Endothelial cell of umbilical vein (primary cell): ENCODE results near the gene PTPRD. TPM values are rescaled to one million over a fixed set of nuclear protein-coding genes. Genes with fewer than 3 reads are reported as not detected.

ENCODE experiments used
- BruUV-seq: library from RNA; stranded (reverse); fragments of 400-500 nt; replicated peaks from 2 replicates; lab custom pipeline; 2021; lab: Mats Ljungman, UMichigan
- CTCF ChIA-PET: fragments of 300-600, 350-600 bp; sonication (Branson Sonifier 250); formaldehyde crosslinking; loops from one replicate; lab custom pipeline; 2021; ENCODE audit warnings: antibody characterized with exemption, inconsistent platforms; lab: Charles Lee
- POLR2A ChIA-PET: fragments of 300-600, 350-600 bp; sonication (Branson Sonifier 250); formaldehyde crosslinking; loops from one replicate; lab custom pipeline; 2021; ENCODE audit warnings: antibody characterized with exemption, inconsistent platforms; lab: Charles Lee
- DNase-seq: peaks from one replicate; pipeline ENCODE4 v3.0.0-alpha.2; 2011; ENCODE audit warnings: low read depth, low spot score
- FAIRE-seq: peaks from 2 replicates; lab custom pipeline; 2011; peaks lifted over from hg19 to GRCh38; lab: Jason Lieb, UNC
- H2AFZ ChIP-seq: 2 replicates; pipeline ENCODE4 v1.6.0; 2012; ENCODE audit warnings: low read depth, low read length, control low read depth, inconsistent platforms
- H3K27ac ChIP-seq: 2 replicates; pipeline ENCODE4 v1.5.1; 2011; ENCODE audit warnings: low read depth, mild to moderate bottlenecking, control low read depth, low read length, moderate library complexity; ENCODE audit not compliant: insufficient read depth
- H3K27me3 ChIP-seq, 2 experiments: 2 replicates each; pipeline versions ENCODE4 v1.6.0 to v1.6.1; 2011; ENCODE audit warnings: low read length in 2 of 2, mixed read lengths in 1 of 2; ENCODE audit not compliant: control insufficient read depth in 2 of 2, insufficient read depth in 2 of 2
- H3K36me3 ChIP-seq, 2 experiments: 2 replicates in 1 of 2; 3 replicates in 1 of 2; pipeline ENCODE4 v1.5.1; 2011; ENCODE audit warnings: low read length in 2 of 2, mild to moderate bottlenecking in 1 of 2, moderate library complexity in 1 of 2; ENCODE audit not compliant: control insufficient read depth in 2 of 2, insufficient read depth in 2 of 2; ENCODE audit errors: extremely low read depth in 1 of 2
- H3K4me1 ChIP-seq: 3 replicates; pipeline ENCODE4 v1.5.1; 2011; ENCODE audit warnings: mild to moderate bottlenecking, low read length; ENCODE audit not compliant: control insufficient read depth, insufficient read depth; ENCODE audit errors: extremely low read depth
- H3K4me2 ChIP-seq: 2 replicates; pipeline ENCODE4 v1.6.1; 2011; ENCODE audit warnings: low read length, control low read depth, mixed read lengths; ENCODE audit not compliant: insufficient read depth
- H3K4me3 ChIP-seq, 3 experiments: fragments of 200-600 bp in 1 of 3; sonication (generic), shearing (Covaris generic) in 1 of 3; replicated peaks in 1 of 3; 2 replicates each; pipeline ENCODE4 v1.5.1; 2011 to 2016; ENCODE audit warnings: control low read depth in 3 of 3, low read length in 3 of 3, mild to moderate bottlenecking in 2 of 3, inconsistent platforms in 1 of 3, low read depth in 1 of 3, moderate library complexity in 1 of 3; ENCODE audit not compliant: insufficient read depth in 1 of 3
- H3K79me2 ChIP-seq: 2 replicates; pipeline ENCODE4 v1.6.0; 2012; ENCODE audit warnings: low read length, inconsistent platforms; ENCODE audit not compliant: control insufficient read depth, insufficient read depth
- H3K9ac ChIP-seq: replicated peaks from 2 replicates; pipeline ENCODE3; 2011; ENCODE audit warnings: low read length, control low read depth; ENCODE audit not compliant: insufficient read depth; ENCODE audit errors: extremely low read depth
- H3K9me1 ChIP-seq: replicated peaks from 3 replicates; pipeline ENCODE4 v1.6.0; 2011; ENCODE audit warnings: mild to moderate bottlenecking, low read length; ENCODE audit not compliant: control insufficient read depth, insufficient read depth; ENCODE audit errors: extremely low read depth
- H3K9me3 ChIP-seq: replicated peaks from 2 replicates; pipeline ENCODE4 v1.5.1; 2012; ENCODE audit warnings: low read length, inconsistent platforms; ENCODE audit not compliant: control insufficient read depth, insufficient read depth
- H4K20me1 ChIP-seq: replicated peaks from 2 replicates; pipeline ENCODE3; 2011; ENCODE audit warnings: mild to moderate bottlenecking, low read length; ENCODE audit not compliant: control insufficient read depth, insufficient read depth; ENCODE audit errors: extremely low read depth
- CTCF ChIP-seq, 2 donors: IDR thresholded peaks; 1 replicate in 1 of 2; 2 replicates in 1 of 2; pipeline ENCODE4 v1.5.1; 2011; ENCODE audit warnings: low read length in 2 of 2, mild to moderate bottlenecking in 2 of 2, moderate library complexity in 2 of 2, control low read depth in 1 of 2, inconsistent platforms in 1 of 2, low read depth in 1 of 2; ENCODE audit not compliant: insufficient read depth in 1 of 2; ENCODE audit errors: extremely low read depth in 1 of 2
- EZH2 ChIP-seq: IDR thresholded peaks from 2 replicates; pipeline ENCODE4 v1.6.1; 2012; ENCODE audit warnings: borderline replicate concordance, low read depth, mild to moderate bottlenecking, moderate library complexity, low read length, inconsistent platforms; ENCODE audit not compliant: severe bottlenecking
- FOS ChIP-seq: IDR thresholded peaks from 2 replicates; pipeline ENCODE4 v1.6.1; 2011; ENCODE audit warnings: mild to moderate bottlenecking, low read length, moderate library complexity, borderline replicate concordance; ENCODE audit not compliant: insufficient read depth
- GATA2 ChIP-seq: IDR thresholded peaks from 2 replicates; pipeline ENCODE4 v1.7.0; 2011; ENCODE audit warnings: low read depth, mild to moderate bottlenecking, moderate library complexity, mixed read lengths, low read length; ENCODE audit not compliant: insufficient read length, insufficient read depth
- JUN ChIP-seq: IDR thresholded peaks from 2 replicates; pipeline ENCODE4 v1.6.1; 2011; ENCODE audit warnings: borderline replicate concordance, low read depth; ENCODE audit not compliant: insufficient read length, insufficient read depth
- MYC ChIP-seq: IDR thresholded peaks from one replicate; pipeline ENCODE4 v1.6.1; 2011; ENCODE audit warnings: mild to moderate bottlenecking, low read depth, low read length
- POLR2A ChIP-seq: IDR thresholded peaks from 2 replicates; pipeline ENCODE4 v1.6.1; 2012; ENCODE audit warnings: low read depth, mild to moderate bottlenecking, control low read depth, low read length
- POLR2AphosphoS5 ChIP-seq: IDR thresholded peaks from 2 replicates; pipeline ENCODE4 v1.6.1; 2012; ENCODE audit warnings: low read depth, mild to moderate bottlenecking, control low read depth, low read length, moderate library complexity; ENCODE audit not compliant: insufficient read depth
- dilution Hi-C: fragments of 300-500 bp; cut with MboI; formaldehyde crosslinking; loops from one replicate; pipeline ENCODE4 v1.15.0; 2019; ENCODE audit warnings: low sequenced_read_pairs; ENCODE audit not compliant: extremely low pct_ligation_motif_present
- intact Hi-C: fragments of 100-400 bp; cut with micrococcal nuclease; formaldehyde crosslinking; loops from one replicate; pipeline ENCODE4 v1.10.0; 2022
- polyA plus RNA-seq, 4 experiments: library from polyadenylated mRNA; depleted of rRNA in 3 of 4; stranded (reverse) in 3 of 4; unstranded in 1 of 4; fragments of >200 nt; gene quantifications; 2 replicates each; pipeline versions ENCODE4 v1.2.1 to v1.2.3, GENCODE V29; 2011 to 2012; ENCODE audit warnings: missing spikeins in 1 of 4
- total RNA-seq: library from RNA; stranded (reverse); gene quantifications from 2 replicates; pipeline ENCODE4 v1.2.3, GENCODE V29; 2021
- TF ChIP-seq, protein P1 (sequence below): IDR thresholded peaks from 2 replicates; pipeline ENCODE4 v1.6.1; 2011; ENCODE audit not compliant: insufficient read depth, insufficient read length

Gene PTPRD
- total and polyA plus RNA-seq, 2 donors (not counting 3 experiments of a cell fraction or from before 2014, with no cell fraction given), result 5.5 to 5.7 TPM

- DNase-seq, result no peak
- dilution Hi-C loops, result no loop called here
- no peaks in the 10 kb centered on the region for H3K27me3 ChIP-seq
- no peak overlapping the region for H3K4me3 ChIP-seq
- ChIA-PET CTCF (no interaction called here), POLR2A (no interaction called here)
- no peak overlapping the region for H3K4me2 ChIP-seq
- no peak overlapping the region for H3K9ac ChIP-seq
- TF ChIP-seq POLR2A, result no peak
- no peak for TF ChIP-seq CTCF (IDR thresholded peaks at IDR 0.05; ENCODE audit: extremely low read depth in 1 of 2, insufficient read depth in 1 of 2, low read depth in 1 of 2, low read length in 2 of 2)
- no peak for TF ChIP-seq MYC
- TF ChIP-seq FOS, result no peak
- no peak for TF ChIP-seq GATA2
- no peak overlapping the region for H2AFZ ChIP-seq
- intact Hi-C loops, result no loop called here
- no peak for FAIRE-seq
- no peaks in the 10 kb centered on the region for H4K20me1 ChIP-seq
- H3K79me2 ChIP-seq, result no peaks in the 10 kb centered on the region
- no peak overlapping the region for H3K27ac ChIP-seq
- no peaks in the 10 kb centered on the region for H3K36me3 ChIP-seq
- H3K9me3 ChIP-seq, result no peaks in the 10 kb centered on the region
- H3K9me1 ChIP-seq, result no peaks in the 10 kb centered on the region
- no peaks in the 10 kb centered on the region for H3K4me1 ChIP-seq
- no TSS peak for BruUV-seq
These were observed 1887.2 kb downstream of the PTPRD start for GRCh38 chr9:8725635-8726034.

DNA sequence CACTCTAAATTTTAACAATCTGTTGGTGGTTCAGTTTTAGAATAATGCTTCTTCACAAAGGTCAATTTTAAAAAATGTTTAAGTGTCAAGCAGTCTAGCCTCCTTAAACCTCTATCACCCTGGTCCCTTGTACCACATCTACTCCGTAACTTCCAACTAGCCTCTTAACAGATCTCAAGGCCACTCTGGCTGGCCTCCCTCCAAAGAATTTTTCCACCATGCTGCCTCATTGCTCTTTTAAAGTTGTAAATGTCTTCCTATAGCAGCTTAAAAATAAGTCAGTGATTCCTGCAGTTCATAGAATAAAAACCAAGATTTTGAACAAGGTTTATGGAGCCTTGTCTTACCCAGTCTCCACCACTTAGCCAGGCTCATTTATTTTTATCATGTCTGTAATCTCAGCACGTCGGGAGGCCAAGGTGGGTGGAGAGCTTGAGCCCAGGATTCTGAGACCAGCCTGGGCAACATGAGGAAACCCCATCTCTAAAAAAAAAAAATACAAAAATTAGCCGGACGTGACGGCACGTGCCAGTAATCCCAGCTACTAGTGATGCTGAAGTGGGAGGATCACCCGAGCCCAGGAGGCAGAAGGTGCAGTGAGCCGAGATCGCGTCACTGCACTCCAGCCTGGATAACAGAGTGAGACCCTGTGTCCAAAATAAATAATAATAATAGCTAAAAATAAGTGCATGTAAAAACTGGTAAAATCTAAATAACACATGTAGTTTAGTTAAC is 1888.4 kb downstream of the PTPRD start:
- H3K4me1 ChIP-seq, result no peaks in the 10 kb centered on the region
- H2AFZ ChIP-seq, result no peak overlapping the region
- H3K27ac ChIP-seq, result no peak overlapping the region
- TF ChIP-seq MYC (no peak), POLR2A (no peak), CTCF (IDR thresholded peaks at IDR 0.05; ENCODE audit: extremely low read depth in 1 of 2, insufficient read depth in 1 of 2, low read depth in 1 of 2, low read length in 2 of 2) (no peak), FOS (no peak), POLR2AphosphoS5 (no peak), JUN (no peak), EZH2 (no peak), GATA2 (no peak)
- TF ChIP-seq, protein P1, sequence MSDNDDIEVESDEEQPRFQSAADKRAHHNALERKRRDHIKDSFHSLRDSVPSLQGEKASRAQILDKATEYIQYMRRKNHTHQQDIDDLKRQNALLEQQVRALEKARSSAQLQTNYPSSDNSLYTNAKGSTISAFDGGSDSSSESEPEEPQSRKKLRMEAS, result no peak
- ChIA-PET POLR2A (no interaction called here), CTCF (no interaction called here)
- dilution Hi-C loops, result no loop called here
- H3K9me3 ChIP-seq, result no peaks in the 10 kb centered on the region
- no peak overlapping the region for H3K4me2 ChIP-seq
- no TSS peak for BruUV-seq
- H3K9ac ChIP-seq, result no peak overlapping the region
- FAIRE-seq (no peak), DNase-seq (no peak)
- intact Hi-C loops, result no loop called here
- no peaks in the 10 kb centered on the region for H3K36me3 ChIP-seq
- no peaks in the 10 kb centered on the region for H3K27me3 ChIP-seq
- no peak overlapping the region for H3K4me3 ChIP-seq
- no peaks in the 10 kb centered on the region for H3K79me2 ChIP-seq
- H3K9me1 ChIP-seq, result no peaks in the 10 kb centered on the region
- H4K20me1 ChIP-seq, result no peaks in the 10 kb centered on the region
